Panc1 (cell line): Measurements from ENCODE around the gene SERGEF. TPM values are rescaled to one million over a fixed set of nuclear protein-coding genes. Genes with fewer than 3 reads are reported as not detected.

ENCODE experiments used
- ATAC-seq: fragments of 200-7000 bp; cut with Tn5 transposase; 2 replicates; pipeline ENCODE4 v1.9.1; 2020; ENCODE audit warnings: mild to moderate bottlenecking, moderate library complexity
- BruUV-seq: library from RNA; stranded (reverse); fragments of 400-500 nt; replicated peaks from 2 replicates; lab custom pipeline; 2021; lab: Mats Ljungman, UMichigan
- CTCF ChIA-PET: fragments of 300-600 bp; sonication (Branson Sonifier 250); formaldehyde crosslinking; loops from one replicate; lab custom pipeline; 2022; ENCODE audit warnings: antibody characterized with exemption; lab: Charles Lee
- POLR2A ChIA-PET: fragments of 300-600 bp; sonication (Branson Sonifier 250); formaldehyde crosslinking; loops from one replicate; lab custom pipeline; 2022; ENCODE audit warnings: antibody characterized with exemption; lab: Charles Lee
- DNase-seq: peaks from one replicate; pipeline ENCODE4 v3.0.0-alpha.2; 2010; ENCODE audit warnings: low read depth, low spot score
- H3K27ac ChIP-seq: 2 replicates; pipeline ENCODE4 v1.5.1; 2011; ENCODE audit warnings: mild to moderate bottlenecking, low read length, inconsistent platforms
- H3K27me3 ChIP-seq: fragments of 200-500 bp; sonication (Bioruptor generic); 2 replicates; pipeline ENCODE4 v1.6.0; 2014; ENCODE audit warnings: low read length, inconsistent platforms; ENCODE audit not compliant: control insufficient read depth, insufficient read depth
- H3K36me3 ChIP-seq: fragments of 200-500 bp; sonication (Bioruptor generic); 2 replicates; pipeline ENCODE4 v1.5.1; 2014; ENCODE audit warnings: inconsistent platforms, mild to moderate bottlenecking, low read length, moderate library complexity; ENCODE audit not compliant: control insufficient read depth, insufficient read depth
- H3K4me1 ChIP-seq: 2 replicates; pipeline ENCODE4 v1.5.1; 2011; ENCODE audit warnings: inconsistent platforms, mild to moderate bottlenecking, low read length, moderate library complexity; ENCODE audit not compliant: control insufficient read depth, insufficient read depth
- H3K4me3 ChIP-seq, 2 experiments: 2 replicates each; pipeline ENCODE4 v1.5.1; 2011 to 2012; ENCODE audit warnings: low read depth in 2 of 2, low read length in 2 of 2, mild to moderate bottlenecking in 2 of 2, inconsistent platforms in 1 of 2, moderate library complexity in 1 of 2
- H3K9me3 ChIP-seq: fragments of 200-500 bp; sonication (Bioruptor generic); 2 replicates; pipeline ENCODE4 v1.5.1; 2014; ENCODE audit warnings: low read depth, mild to moderate bottlenecking, inconsistent platforms, low read length, moderate library complexity; ENCODE audit not compliant: control insufficient read depth, insufficient read depth
- CTCF ChIP-seq: fragments of 450-650 bp; IDR thresholded peaks from 2 replicates; pipeline ENCODE4 v1.5.1; 2017; ENCODE audit warnings: mild to moderate bottlenecking
- REST ChIP-seq, 2 experiments: IDR thresholded peaks; 2 replicates each; pipeline ENCODE4 v1.6.1; 2011 to 2012; ENCODE audit warnings: low read depth in 2 of 2, control low read depth in 1 of 2, low read length in 1 of 2, mild to moderate bottlenecking in 1 of 2, moderate library complexity in 1 of 2; ENCODE audit not compliant: insufficient read depth in 1 of 2
- TCF7L2 ChIP-seq: IDR thresholded peaks from 2 replicates; pipeline ENCODE4 v1.6.1; 2011; ENCODE audit warnings: mild to moderate bottlenecking, low read depth, low read length, inconsistent platforms
- in situ Hi-C: cut with HindIII; loops from 2 replicates; pipeline ENCODE4 v1.10.0; 2016; ENCODE audit warnings: low sequenced_read_pairs, low pct_unique_long_range_greater_than_20kb
- intact Hi-C: fragments of 100-400 bp; cut with micrococcal nuclease; formaldehyde crosslinking; loops from one replicate; pipeline ENCODE4 v1.10.0; 2022; ENCODE audit not compliant: unreplicated experiment
- total RNA-seq: library from RNA; stranded (reverse); gene quantifications from one replicate; pipeline ENCODE4 v1.2.1, GENCODE V29; 2021; ENCODE audit not compliant: unreplicated experiment

The SERGEF gene
- total RNA-seq, 1 experiment from 2014 or later = 35.5 TPM

GRCh38 chr11:17974246-17974645 lies 38.6 kb downstream of the SERGEF start:
- H3K36me3 ChIP-seq = no peaks in the 10 kb centered on the region
- DNase-seq (no peak), ATAC-seq (no peak)
- H3K9me3 ChIP-seq = no peaks in the 10 kb centered on the region
- CTCF ChIA-PET = no interaction called here
- no peaks in the 10 kb centered on the region for H3K27me3 ChIP-seq
- intact Hi-C loops = no loop called here
- H3K4me3 ChIP-seq = no peak overlapping the region
- no peak for TF ChIP-seq REST (IDR thresholded peaks at IDR 0.05; ENCODE audit: insufficient read depth in 1 of 2, low read depth in 2 of 2, low read length in 1 of 2)
- no peak for TF ChIP-seq TCF7L2
- H3K4me1 ChIP-seq = no peaks in the 10 kb centered on the region
- in situ Hi-C loops = no loop called here
- H3K27ac ChIP-seq = no peak overlapping the region
- no TSS peak for BruUV-seq
- POLR2A ChIA-PET = no interaction called here

DNA sequence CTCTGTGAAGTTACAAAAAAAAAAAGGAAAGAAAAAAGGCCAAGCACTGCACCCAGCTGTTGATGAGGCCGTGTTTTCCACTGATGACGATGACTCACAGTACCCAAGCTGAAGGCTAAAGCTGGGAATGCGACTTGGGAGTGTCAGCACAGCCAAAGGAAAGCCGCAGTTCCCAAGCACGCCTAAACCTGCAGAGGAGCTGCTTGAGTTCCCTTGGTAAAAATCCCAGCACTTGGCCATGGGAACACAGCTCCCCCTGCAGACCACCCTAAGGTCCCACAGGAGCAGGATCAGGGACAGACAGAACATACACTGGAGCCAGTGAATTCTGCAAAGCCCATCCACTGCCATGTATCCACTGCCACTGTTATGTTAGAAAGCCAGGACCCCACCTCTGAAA lies 39.9 kb downstream of the SERGEF start:
- ATAC-seq = no peak
- H3K9me3 ChIP-seq = no peaks in the 10 kb centered on the region
- intact Hi-C loops = no loop called here
- peak; percentile 12 for DNase-seq
- no peaks in the 10 kb centered on the region for H3K27me3 ChIP-seq
- in situ Hi-C loops = no loop called here
- TF ChIP-seq CTCF = peak; percentile 54
- no peak for TF ChIP-seq TCF7L2
- no peaks in the 10 kb centered on the region for H3K4me1 ChIP-seq
- ChIA-PET POLR2A (no interaction called here), CTCF (interaction anchor here (0.6 to 0.9 kb wide), 2 partner anchors 118 to 242 kb away, joined by 4 to 7 read pairs; no protein-coding TSS in a partner anchor)
- H3K27ac ChIP-seq = no peak overlapping the region
- no peaks in the 10 kb centered on the region for H3K36me3 ChIP-seq
- H3K4me3 ChIP-seq = no peak overlapping the region
- BruUV-seq = no TSS peak

- intact Hi-C loops = no loop called here
- H3K36me3 ChIP-seq = no peaks in the 10 kb centered on the region
- no peak for ATAC-seq
- in situ Hi-C loops = no loop called here
- no peaks in the 10 kb centered on the region for H3K27me3 ChIP-seq
- ChIA-PET POLR2A (no interaction called here), CTCF (no interaction called here)
- H3K9me3 ChIP-seq = no peaks in the 10 kb centered on the region
- no peak overlapping the region for H3K4me3 ChIP-seq
- DNase-seq = no peak
- BruUV-seq = no TSS peak
- H3K4me1 ChIP-seq = no peaks in the 10 kb centered on the region
- TF ChIP-seq REST (IDR thresholded peaks at IDR 0.05; ENCODE audit: insufficient read depth in 1 of 2, low read depth in 2 of 2, low read length in 1 of 2) (peak in 1 of 2 experiments; percentile 66; a peak in 2 of 4 replicates), TCF7L2 (no peak)
- H3K27ac ChIP-seq = no peak overlapping the region
These were observed 44.6 kb downstream of the SERGEF start for GRCh38 chr11:17968206-17968605.
